GM18502 (cell line): Measurements from ENCODE around the gene TBX18.

Experiments used
- ATAC-seq: cut with Tn5 transposase; IDR thresholded peaks from one replicate; pipeline ENCODE4 v1.9.1; 2021; ENCODE audit warnings: mild to moderate bottlenecking; ENCODE audit not compliant: unreplicated experiment, poor library complexity

TBX18 gene

DNA sequence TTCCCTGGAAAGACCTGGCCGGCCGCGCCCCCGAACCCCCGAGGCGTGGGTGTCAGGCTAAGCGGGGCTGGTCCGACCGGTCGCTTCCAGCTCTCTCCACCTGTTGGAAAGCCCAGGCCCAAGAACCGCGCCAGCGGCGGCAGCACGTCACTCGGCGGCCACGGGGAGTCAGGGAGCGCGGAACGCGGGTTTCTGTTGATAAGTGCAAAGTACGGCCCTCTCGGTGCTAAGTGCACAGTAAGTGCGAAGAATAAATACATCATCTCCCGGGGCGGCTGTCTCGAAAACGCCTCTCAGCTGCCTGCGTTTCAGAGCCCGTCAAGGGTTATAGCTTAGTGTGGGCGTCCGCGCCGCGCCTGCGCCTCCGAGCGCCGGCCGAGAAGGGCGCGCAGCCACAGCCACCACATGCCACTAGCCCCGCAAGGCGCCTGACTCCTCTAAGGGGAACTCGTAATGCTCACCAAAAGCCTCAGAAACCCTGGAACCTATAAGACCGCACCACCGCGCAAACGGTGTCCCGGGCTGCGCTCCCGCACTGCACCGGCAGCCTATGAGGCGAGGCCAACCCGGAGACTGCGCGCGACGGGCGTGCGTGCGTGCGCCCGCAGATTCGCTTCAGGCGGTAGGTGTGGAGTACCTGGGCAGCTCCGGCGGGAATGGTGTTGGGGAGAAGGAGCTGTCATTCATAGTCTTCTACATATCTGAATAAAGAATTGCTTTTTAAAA, 9.2 kb upstream of the TBX18 start:
- peak; percentile 27 for ATAC-seq

DNA sequence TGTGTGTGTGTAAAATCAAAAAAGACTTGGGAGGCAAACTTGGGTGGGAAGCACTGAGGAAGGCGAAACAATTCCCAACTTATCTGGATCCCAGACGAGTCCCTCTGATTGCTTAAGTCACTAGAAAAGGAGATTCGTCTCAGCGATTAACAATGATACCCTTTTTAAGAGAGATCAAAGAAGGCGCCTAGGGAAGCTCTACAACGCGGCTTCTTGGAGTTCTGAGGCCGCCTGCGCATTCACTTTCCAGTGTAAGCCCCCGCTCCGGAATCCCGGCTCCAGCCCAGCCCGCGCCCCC, 8.7 kb upstream of the TBX18 start:
- no peak for ATAC-seq

DNA sequence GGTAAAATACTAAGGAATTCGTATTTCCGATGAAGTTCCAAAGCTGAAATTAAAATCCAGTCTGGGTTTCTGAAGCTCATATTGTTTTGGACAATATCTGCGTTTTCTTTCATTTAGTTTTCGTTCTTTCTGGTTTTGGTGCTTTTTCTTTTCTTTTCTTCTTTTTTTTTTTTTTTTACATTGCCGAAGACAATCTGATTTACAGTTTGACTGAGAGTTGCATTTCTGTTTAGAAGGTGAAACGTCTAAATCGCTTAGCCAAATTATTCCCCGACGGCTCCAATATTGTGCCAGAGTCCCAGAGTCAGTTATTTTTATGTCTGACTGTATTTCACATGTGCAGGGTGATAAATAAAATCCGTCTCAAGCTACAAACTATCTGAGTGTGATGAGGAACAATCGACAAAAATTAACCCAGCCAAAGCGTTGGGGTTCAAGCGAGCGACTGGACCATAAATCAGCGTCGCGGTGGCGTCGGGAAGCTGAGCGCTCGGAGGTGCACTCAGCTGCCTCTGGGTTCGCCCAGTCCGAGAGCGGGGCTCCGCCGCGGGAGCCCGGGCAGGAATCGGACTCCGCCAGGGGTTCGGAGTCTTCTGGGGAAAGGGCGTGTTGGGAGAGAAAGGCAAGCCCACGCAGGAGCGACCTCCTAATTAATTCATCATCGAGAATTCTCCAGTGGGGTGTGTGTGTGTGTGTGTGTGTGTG, 8.2 kb upstream of the TBX18 start:
- ATAC-seq: no peak

DNA sequence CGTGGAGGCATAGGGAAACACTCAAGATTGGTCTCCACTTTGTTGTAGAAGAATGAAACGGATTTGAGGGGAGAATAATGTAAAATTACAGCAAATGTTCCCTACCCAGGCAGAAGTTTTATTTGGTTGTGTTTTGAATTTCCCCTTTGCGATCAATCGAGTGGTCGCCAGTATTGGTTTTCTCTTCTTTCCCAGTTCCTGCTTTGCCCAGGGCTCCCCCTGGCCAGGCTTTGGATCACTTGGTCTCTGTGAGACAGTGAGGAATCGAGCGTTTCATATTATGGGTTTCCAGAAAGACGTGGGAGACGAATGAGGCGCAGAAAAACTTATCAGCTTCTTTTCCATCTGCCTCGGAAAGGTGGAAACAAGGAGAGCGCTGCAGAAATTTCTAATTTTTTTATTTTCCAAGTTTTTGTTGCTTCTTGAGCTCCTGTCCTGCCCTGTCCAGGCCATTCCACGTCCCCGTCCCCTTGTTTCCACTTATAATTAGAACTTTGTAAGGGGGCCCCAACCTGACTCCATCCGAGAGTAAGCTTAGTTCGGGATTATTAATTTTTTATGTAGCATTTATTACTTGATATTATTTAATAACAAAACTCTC, 7.5 kb upstream of the TBX18 start:
- ATAC-seq: no peak

DNA sequence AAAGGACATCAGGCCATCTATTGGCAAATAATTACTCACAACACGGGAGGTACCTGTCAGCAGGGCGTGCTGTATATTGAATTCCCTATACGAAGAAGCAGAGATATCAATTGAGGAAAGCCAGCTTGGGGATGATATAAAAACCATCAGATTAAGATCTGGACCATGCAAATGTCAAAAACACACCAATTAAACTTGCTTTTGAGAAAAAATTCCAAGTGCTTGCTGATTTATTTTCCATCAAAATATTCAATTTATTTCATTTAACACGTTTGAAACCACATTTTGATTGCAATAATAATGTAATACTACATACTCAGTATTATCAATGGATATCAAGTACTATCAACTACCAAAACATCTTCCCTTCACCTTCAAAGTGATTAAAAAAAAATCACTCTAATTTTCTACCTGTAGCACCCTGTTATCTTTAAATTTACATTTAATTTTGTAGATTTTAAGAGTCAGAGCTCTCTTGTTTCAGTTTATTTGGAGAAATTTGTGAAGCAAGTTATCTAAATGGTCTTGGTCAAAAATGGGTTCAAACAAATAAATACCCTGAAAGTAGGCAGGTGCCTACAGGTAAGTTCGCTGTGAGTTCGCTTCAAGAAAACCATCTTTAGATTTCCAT, 6.8 kb upstream of the TBX18 start:
- ATAC-seq: no peak

DNA sequence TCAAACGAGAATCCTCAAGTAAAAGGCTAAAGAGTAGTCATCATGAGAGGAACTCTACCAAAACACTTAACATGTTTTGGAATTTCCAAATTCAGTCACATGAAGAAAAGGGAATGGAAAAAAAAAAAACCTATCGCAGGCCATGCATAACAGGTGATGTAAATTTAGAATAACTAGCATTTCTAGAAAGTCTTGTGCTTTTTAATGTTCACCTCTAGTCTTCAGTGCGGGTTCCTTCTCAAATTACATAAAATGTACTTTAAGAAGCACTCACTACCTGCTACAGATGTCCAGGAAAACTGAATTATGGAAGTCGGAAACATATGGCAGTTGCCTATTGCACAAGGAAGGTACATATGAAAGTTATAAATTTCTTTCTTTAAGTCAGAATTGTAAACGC, 6.1 kb upstream of the TBX18 start:
- no peak for ATAC-seq

DNA sequence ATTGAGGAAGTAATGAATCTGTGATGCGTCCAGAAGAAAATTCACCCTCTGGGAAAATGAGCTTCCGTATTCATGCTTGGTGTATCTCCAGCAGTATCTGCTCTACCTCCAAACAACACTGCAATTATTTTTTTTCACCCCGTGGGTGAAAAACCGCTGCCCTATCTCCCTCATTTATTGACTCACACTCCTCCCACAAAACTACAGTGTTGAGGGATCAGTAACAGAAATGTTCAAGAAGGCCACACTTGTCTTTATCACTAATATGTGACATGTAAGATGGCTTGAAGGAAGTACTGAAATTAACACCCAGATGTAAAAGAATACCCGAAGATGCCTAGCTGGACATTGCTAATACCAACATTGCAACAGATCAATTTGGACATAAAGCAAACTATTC, 4.9 kb upstream of the TBX18 start:
- no peak for ATAC-seq

DNA sequence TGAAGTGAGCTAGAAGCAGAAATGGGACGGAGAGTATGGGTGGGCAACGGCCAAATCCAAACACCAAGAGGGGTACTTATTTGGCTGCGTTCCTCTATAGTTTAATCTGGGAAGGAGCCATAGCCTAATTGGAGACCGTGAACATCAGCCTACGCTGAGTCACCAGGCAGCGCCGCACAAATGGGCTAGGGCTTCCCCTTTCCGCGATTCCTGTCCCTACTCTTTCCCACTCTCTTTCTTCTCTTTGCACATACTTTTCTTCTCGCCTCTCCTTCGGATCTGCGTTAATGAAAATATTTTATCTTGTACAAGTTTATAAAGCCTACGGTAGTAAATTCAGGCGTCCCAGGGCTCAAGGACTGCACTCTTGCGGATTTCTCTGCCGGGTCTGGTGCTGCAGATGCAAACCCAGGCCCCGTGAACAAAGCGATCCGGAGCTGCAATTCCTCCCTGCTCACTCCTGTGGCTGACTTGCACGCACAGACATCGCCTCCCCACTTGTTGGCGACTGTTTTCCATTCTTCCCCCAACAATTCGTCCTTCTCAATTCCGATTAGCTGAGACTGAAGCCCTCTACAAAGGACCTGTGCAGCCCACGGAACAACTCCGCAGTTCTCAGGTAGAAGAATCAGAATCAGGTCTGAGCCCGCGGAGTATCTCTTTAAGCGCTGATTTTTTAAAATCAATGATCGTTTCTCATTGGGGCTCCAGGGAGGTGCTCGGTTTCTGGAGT, 4.2 kb upstream of the TBX18 start:
- ATAC-seq: no peak

DNA sequence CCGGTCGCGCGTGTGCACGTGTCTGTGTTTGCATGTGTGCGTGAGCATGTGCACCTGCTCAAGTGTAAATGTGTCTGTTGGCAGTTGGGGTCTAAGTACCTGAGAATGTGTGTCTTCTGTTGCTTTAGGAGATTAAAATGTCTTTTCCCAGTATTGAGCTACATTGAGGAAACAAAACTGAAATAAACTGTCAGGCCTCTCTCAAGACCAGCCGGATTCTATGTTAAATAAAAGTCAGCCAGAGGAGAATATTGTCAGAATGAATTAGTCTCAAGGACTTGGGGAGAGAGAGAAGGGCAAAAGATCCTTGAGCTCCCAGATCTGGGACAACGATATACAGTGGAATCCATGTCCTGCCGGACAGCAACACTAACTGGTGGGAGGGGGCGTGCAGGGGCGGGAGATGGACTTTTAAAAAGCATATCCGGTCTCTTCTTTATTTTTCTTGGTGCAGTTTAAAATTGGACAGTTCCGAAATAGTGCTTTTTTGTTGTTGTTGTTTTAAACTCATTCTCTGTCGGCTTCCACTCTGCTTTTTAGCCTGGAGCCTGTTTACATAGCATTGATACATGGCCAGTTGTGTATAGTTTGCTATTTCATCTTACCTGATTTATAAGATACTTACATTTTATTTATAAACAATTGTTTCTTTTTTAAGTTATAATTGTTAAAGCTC, 3.3 kb upstream of the TBX18 start:
- no peak for ATAC-seq

DNA sequence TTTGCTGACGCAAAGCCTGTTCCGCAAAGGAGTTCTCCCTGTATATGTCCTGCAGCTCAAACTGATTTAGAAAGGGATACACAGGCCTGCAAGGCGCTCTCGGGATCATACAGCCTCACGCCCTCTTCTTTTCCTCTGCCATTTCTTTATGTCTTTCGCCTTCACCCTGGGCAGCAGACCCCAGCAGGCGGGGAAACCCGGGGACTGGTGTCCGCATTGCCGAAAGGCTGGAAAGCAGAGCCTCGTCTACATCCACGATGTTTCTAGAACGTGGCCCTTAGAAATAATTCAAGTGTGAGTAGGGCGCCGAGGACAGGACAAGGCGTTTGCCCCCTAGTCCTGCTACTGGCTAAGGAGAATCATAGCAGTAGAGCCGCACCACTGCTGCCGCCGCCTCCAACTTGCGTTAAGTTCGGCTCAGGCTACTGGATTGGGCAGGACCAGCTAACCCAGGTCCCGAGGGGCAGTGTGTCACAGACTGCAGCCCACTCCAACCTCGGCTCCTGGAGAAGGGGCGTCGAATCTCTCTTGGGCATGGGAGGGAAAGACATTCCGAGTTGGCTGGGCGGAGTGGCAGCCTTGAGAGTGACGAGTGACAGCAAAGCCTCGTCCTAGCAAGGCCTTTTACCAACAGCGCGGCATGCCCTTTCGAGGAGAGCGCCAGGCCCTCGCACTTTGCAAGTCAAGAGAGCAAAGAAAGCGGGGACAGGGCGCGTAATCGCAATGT, 2.6 kb upstream of the TBX18 start:
- no peak for ATAC-seq

DNA sequence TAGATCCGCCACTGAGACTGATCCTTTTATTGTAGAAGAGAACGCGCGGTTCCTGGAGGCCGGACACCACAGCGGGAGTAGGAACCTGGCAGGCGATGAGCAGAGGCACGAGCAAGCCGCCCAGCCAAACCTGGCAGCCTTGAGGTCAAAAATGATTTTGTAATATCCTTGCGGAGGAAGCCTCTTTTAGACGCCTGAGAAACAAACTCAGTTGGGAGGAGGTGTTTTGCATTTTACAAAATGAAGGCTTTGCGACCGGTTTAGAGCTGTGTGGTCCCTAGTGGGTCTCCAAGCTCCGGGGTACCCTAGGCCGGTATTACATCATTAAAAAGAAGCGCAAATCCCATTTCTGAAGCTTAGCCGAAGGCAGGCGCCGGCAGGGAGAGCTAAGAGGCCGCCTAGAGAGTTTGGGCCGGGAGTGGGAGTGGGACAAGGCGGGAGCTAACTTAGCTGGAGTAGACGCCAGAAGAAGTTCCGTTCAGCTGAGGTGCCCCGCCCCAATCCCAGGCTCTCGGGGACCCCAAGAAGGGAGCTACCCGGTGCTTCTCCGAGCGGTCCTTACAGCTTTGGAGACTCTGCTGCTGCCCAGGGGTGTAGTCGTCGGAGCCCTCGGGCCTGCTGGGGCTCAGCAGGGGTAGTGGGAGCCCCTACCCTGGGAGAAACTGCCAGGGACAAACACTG, 1.9 kb upstream of the TBX18 start:
- ATAC-seq: no peak

DNA sequence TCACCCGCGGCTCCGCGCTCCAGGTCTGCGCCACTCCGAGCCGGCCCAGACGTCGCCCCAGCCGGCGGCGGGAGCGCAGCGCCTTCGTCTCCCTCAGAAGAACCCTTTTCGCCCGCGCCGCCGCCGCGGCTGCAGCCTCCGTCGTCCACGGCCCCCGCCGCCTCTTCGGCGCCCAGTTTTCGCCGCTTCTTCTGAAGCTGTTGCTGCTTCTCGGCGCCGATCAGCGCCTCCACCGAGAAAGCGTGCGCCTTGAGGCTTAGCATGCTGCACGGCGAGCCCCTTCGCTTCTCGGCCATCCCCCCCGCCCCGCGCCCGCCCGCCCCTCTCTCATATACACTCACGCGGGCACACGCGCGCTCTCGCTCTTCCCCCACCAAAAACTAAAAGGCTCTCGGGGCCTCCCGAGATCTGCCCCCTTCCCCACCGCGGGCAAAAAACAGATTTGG, 489 bp downstream of the TBX18 start:
- no peak for ATAC-seq

DNA sequence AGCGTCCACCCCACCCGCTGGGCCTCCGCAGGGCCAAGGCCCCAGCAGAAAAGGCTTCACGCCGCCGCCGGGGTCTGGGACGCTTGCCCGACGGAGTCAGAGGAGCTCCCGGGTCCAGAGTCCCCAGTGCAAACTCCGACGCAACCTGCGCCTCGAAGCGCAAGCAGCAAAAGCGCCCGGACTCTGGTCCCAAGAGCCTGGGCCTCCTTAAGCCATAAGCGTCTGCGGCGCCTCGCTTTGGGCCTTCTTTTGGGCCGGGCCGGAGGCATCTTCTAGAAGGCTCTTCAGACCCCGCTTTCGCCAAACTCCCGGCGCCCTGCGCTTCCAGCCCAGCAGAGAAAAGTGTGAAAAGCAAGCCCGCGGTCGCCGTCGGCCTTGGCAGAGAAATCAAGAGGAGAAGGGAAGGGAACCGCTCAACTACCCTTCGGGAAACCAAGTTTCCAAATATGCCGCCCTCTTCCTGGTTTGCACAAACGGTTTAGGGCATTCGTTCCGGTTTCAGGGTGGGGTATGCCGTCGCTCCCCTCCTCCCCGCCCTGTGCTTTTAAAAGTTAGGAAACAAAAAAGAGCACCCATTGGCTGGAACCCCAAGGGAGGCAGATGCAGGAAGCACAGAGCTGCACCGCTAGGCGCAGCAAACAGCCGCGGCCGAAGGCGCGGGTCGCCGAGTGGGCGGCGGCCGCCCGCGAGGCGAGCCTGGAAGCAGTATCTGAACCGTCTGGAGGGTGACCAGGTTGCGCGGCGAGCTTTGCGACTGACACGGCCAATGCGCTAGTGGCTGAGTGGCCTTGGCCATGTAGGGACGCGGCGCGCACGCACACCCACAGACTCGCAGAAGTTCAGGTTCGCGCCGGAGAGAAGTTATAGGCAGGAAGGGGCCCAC, 1.2 kb downstream of the TBX18 start:
- ATAC-seq: no peak

DNA sequence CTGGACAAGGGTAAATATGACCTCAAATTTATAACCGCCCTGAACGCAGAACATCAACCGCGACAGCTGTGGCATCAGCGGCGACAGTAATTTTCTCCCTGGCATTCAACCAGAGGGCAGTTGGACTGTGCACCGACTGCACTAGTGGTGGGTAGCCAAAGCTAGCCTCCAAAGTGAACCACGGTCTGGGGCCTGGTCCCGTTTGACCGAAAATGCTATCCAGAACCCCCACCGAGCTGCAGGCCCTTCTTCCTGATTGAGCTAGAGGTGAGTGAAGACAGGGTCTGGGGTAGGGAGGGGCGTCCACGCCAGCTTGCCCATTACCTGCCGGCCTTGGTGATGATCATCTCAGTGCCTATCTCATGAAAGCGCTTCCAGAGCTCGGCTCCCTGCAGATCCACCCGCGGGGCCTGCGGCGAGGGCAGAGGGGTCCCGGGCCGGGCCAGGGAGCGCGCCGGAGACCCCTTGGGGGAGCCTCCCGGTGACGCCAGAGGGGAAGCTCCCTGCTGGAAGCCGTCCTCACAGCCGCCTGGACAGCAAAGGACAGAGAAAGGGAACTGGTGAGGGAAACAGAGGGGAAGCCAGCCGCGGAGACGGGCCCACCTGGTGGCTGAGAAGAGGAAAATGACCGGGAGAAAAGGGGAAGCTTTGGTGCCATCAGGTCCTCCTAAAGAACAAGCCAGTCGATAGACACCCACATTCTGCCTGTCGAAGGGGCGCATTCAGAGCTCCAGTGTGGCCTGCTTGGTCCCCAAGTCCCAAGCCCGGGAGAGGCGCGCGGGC, 2.0 kb downstream of the TBX18 start:
- no peak for ATAC-seq

DNA sequence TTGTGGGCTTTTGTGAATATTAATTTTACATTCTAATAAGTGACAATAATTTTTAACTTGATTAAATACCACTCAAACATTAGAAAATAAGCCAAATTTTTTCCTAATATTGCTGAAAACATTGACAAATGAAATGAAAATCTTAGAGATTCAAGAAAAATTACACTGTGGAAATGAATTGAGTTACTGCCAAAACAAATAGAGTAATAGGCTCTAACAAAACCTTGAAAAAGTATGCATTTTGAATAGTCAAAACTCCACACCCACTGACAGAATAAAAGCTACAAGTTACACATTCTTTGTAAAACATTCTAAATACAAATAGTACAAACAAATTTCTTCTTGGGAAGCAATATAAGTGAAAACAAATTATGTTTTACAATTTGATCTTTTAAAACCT, 5.9 kb downstream of the TBX18 start:
- no peak for ATAC-seq

DNA sequence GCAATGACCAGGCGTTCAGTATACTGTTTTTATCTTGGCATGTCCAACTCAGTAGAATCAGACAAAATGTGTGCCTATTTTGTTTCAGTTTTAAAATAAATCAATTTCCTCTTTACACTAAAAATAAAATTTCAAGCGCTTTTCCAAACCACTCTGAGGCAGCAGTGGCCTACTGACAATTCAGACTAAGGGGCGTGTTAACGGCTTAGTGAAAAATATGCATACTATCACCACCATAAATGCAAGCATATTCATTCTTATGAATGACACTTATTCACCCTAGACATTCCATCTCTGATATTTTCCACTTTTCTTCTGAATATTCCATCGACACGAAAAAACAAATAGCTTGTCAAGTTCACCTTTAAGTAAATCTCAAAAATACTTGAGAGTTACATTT, 7.5 kb downstream of the TBX18 start:
- ATAC-seq: no peak

DNA sequence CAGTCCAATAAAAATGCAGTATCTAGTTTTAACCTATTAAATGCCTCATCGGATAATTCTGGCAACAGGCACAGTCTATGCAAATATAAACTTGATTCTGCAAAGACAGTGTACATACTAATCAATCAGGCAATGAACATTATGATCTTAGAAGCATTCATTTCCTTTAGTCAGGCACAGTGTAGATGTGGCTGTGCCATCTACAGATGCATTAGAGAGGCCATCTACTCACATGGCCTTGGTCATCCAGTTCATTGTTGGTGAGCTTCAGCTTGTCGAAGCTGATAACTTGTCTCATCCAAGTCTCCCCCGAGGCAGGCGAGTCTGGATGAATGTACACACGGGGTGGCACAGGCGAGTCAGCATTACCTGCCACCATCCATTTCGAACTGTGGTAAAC, 7.9 kb downstream of the TBX18 start:
- ATAC-seq: no peak
